ENCODE results near the gene CNGA1.

The CNGA1 gene

DNA sequence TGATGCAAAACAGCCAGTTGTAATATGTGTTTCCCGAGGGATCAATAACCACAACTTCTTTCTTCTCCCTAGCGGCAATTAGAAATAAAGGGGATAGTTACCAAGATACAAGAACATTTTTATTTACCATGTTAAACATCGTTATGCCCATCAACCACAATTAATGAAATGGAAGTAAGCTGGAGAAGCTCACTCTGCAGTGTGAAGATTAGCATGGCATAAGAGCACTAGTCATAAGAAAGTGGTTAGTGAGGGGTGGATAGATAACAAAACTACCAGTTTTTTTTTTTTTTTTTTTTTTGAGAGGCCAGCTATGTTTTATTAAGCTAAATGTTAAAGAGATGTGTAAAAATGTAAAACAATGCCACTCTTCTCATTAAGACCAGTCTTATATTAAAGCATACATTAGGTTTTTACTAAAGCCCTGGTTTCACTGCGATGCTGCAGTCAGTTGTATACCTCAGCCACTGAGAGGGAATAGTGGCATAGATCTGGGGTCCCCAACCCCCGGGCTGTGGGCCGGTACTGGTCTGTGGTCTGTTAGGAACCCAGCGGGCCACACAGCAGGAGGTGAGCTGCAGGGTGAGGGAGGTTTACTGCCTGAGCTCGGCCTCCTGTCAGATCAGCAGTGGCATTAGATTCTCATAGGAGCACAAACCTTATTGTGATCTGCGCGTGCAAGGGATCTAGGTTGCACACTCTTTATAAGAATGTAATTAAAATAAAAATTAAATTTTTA, 74.2 kb downstream of the CNGA1 start:
- no peak for TF ChIP-seq CTCF (IDR thresholded peaks at IDR 0.05)
- no peaks in the 10 kb centered on the region for H3K9me3 ChIP-seq

DNA sequence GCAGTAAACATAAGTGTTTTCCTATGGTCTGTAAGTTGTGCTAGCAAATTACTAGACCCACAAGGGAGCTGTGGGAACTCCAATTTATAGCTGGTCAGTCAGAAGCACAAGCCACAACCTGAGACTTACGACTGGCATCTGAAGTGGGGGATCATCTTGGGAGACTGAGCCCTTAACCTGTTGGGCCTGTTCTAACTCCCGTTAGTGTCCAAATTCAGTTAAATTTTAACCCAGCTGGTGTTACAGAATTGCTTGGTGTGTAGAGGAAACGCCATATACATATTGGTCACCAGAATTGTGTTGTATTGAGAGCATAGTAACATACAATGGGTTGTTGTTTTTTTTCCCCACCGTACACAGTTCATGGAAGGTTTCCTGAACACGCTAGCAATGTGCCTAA, 77.0 kb downstream of the CNGA1 start:
- no peak overlapping the region for H3K4me3 ChIP-seq (ENCODE audit: low read depth in 1 of 2, low read length in 1 of 2)
- no peak for TF ChIP-seq CTCF (IDR thresholded peaks at IDR 0.05)
- no peaks in the 10 kb centered on the region for H3K9me3 ChIP-seq

More for the DNA sequence above, 74.2 kb downstream of the CNGA1 start:
- no peaks in the 10 kb centered on the region for H3K36me3 ChIP-seq
- H3K27ac ChIP-seq: no peak overlapping the region
- no peak overlapping the region for H3K4me3 ChIP-seq (ENCODE audit: low read depth in 1 of 2, low read length in 1 of 2)
- no peaks in the 10 kb centered on the region for H3K4me1 ChIP-seq (ENCODE audit: control insufficient read depth in 1 of 2, insufficient read depth in 1 of 2, low read depth in 1 of 2, low read length in 1 of 2)
- H3K27me3 ChIP-seq: peaks cover 8% of the 10 kb centered on the region

GRCh38 chr4:47936336-47936735, 80.1 kb downstream of the CNGA1 start:
- TF ChIP-seq CTCF (IDR thresholded peaks at IDR 0.05): no peak
- H3K4me3 ChIP-seq (ENCODE audit: low read depth in 1 of 2, low read length in 1 of 2): no peak overlapping the region
- H3K4me1 ChIP-seq (ENCODE audit: control insufficient read depth in 1 of 2, insufficient read depth in 1 of 2, low read depth in 1 of 2, low read length in 1 of 2): no peaks in the 10 kb centered on the region
- no peaks in the 10 kb centered on the region for H3K36me3 ChIP-seq
- no peak overlapping the region for H3K27ac ChIP-seq
- H3K9me3 ChIP-seq: no peaks in the 10 kb centered on the region
- peaks cover 11% of the 10 kb centered on the region for H3K27me3 ChIP-seq

More for the DNA sequence above, 77.0 kb downstream of the CNGA1 start:
- Histone ChIP-seq H3K36me3 (no peaks in the 10 kb centered on the region), H3K4me1 (ENCODE audit: control insufficient read depth in 1 of 2, insufficient read depth in 1 of 2, low read depth in 1 of 2, low read length in 1 of 2) (no peaks in the 10 kb centered on the region), H3K27ac (no peak overlapping the region), H3K27me3 (peaks cover 10% of the 10 kb centered on the region)

- no peak overlapping the region for H3K4me3 ChIP-seq (ENCODE audit: low read depth in 1 of 2, low read length in 1 of 2)
- no peak overlapping the region for H3K27ac ChIP-seq
- no peaks in the 10 kb centered on the region for H3K36me3 ChIP-seq
- TF ChIP-seq CTCF (IDR thresholded peaks at IDR 0.05): peak; percentile 73
- H3K9me3 ChIP-seq: no peaks in the 10 kb centered on the region
- H3K27me3 ChIP-seq: peaks cover 3% of the 10 kb centered on the region
- no peaks in the 10 kb centered on the region for H3K4me1 ChIP-seq (ENCODE audit: control insufficient read depth in 1 of 2, insufficient read depth in 1 of 2, low read depth in 1 of 2, low read length in 1 of 2)
Measured at GRCh38 chr4:47933840-47934239, 82.6 kb downstream of the CNGA1 start.

- H3K4me1 ChIP-seq (ENCODE audit: control insufficient read depth in 1 of 2, insufficient read depth in 1 of 2, low read depth in 1 of 2, low read length in 1 of 2): peaks cover 5 to 9% of the 10 kb centered on the region in 2 experiments
- H3K9me3 ChIP-seq: no peaks in the 10 kb centered on the region
- no peaks in the 10 kb centered on the region for H3K36me3 ChIP-seq
- TF ChIP-seq CTCF (IDR thresholded peaks at IDR 0.05): no peak
- peaks cover 3% of the 10 kb centered on the region for H3K27me3 ChIP-seq
- H3K4me3 ChIP-seq (ENCODE audit: low read depth in 1 of 2, low read length in 1 of 2): no peak overlapping the region
- H3K27ac ChIP-seq: no peak overlapping the region
Measured at GRCh38 chr4:47930971-47931804, 85.3 kb downstream of the CNGA1 start.

Data from neutrophil (primary cell).